ENCODE results near the gene VARS2. TPM values are rescaled to one million over a fixed set of nuclear protein-coding genes. Genes with fewer than 3 reads are reported as not detected.

VARS2 gene
- total RNA-seq, 1 donor from 2014 or later: 20.0 TPM

- Mint-ChIP-seq H3K9me3 (ENCODE audit: unreplicated experiment) (no peaks in the 10 kb centered on the region), H3K27me3 (ENCODE audit: unreplicated experiment) (peaks cover 2% of the 10 kb centered on the region), H3K4me1 (ENCODE audit: unreplicated experiment) (peaks cover 2% of the 10 kb centered on the region), H3K4me3 (ENCODE audit: unreplicated experiment) (no peak overlapping the region), H3K36me3 (ENCODE audit: low read depth, unreplicated experiment) (no peaks in the 10 kb centered on the region), H3K27ac (ENCODE audit: unreplicated experiment) (no peak overlapping the region)
- no peak for TF ChIP-seq CTCF (IDR thresholded peaks at IDR 0.05; ENCODE audit: unreplicated experiment)
- DNase-seq (ENCODE audit: low spot score): no peak
Measured at GRCh38 chr6:30974490-30975252, 60.6 kb downstream of the VARS2 start.

Small RNA genes within 50 kb of the gene (microRNA-seq; reads per million reads assigned to microRNA genes)
- gene MIR4640 (ENCODE audit: unreplicated experiment): 1.2 reads per million, percentile 17 among the genes with 10 or more reads in this experiment

Other genes with a start within 250 kb of the VARS2 start
- gene DHX16, start 241.2 kb upstream of the VARS2 start, total RNA-seq (ENCODE audit: unreplicated experiment): 38.5 TPM
- 285 TPM for gene PPP1R18, start 227.6 kb upstream of the VARS2 start, total RNA-seq (ENCODE audit: unreplicated experiment)
- 26.0 TPM for gene NRM, start 223.3 kb upstream of the VARS2 start, total RNA-seq (ENCODE audit: unreplicated experiment)
- gene MDC1, start 197.0 kb upstream of the VARS2 start, total RNA-seq (ENCODE audit: unreplicated experiment): 51.7 TPM
- 1,094 TPM for gene TUBB, start 193.9 kb upstream of the VARS2 start, total RNA-seq (ENCODE audit: unreplicated experiment)
- 136 TPM for gene FLOT1, start 171.6 kb upstream of the VARS2 start, total RNA-seq (ENCODE audit: unreplicated experiment)
- 4.8 TPM for gene IER3, start 169.7 kb upstream of the VARS2 start, total RNA-seq (ENCODE audit: unreplicated experiment)
- 8.2 TPM for gene DDR1, start 29.7 kb upstream of the VARS2 start, total RNA-seq (ENCODE audit: unreplicated experiment)
- 47.6 TPM for gene GTF2H4, start 6.0 kb upstream of the VARS2 start, total RNA-seq (ENCODE audit: unreplicated experiment)
- 2.8 TPM for gene SFTA2, start 17.9 kb downstream of the VARS2 start, total RNA-seq (ENCODE audit: unreplicated experiment)
- not detected for gene MUCL3, start 26.7 kb downstream of the VARS2 start, total RNA-seq (ENCODE audit: unreplicated experiment)
- gene MUC21, start 69.5 kb downstream of the VARS2 start, total RNA-seq (ENCODE audit: unreplicated experiment): 0.10 TPM
- not detected for gene MUC22, start 96.2 kb downstream of the VARS2 start, total RNA-seq (ENCODE audit: unreplicated experiment)
- not detected for gene C6orf15, start 198.3 kb downstream of the VARS2 start, total RNA-seq (ENCODE audit: unreplicated experiment)
- 0.54 TPM for gene PSORS1C1, start 200.6 kb downstream of the VARS2 start, total RNA-seq (ENCODE audit: unreplicated experiment)
- gene CDSN, start 206.2 kb downstream of the VARS2 start, total RNA-seq (ENCODE audit: unreplicated experiment): not detected
- gene PSORS1C2, start 224.8 kb downstream of the VARS2 start, total RNA-seq (ENCODE audit: unreplicated experiment): 0.38 TPM
- 21.7 TPM for gene CCHCR1, start 243.6 kb downstream of the VARS2 start, total RNA-seq (ENCODE audit: unreplicated experiment)
- 17.2 TPM for gene TCF19, start 244.4 kb downstream of the VARS2 start, total RNA-seq (ENCODE audit: unreplicated experiment)